NOMO-1 treated with dmso at 0.1 percent for 144 hours (cell line): Measurements from ENCODE around the gene MYOZ1.
"Not testable (repeated sequence)": the region's sequence is repeated elsewhere in the genome, so short reads cannot be mapped to it uniquely, and the experiment has no call there.

ENCODE experiments used
- DNase-seq: peaks from one replicate; lab custom pipeline; 2025; ENCODE audit not compliant: unreplicated experiment; lab: John Stamatoyannopoulos, UW

Gene MYOZ1

GRCh38 chr10:73647875-73648651 is 6.8 kb upstream of the MYOZ1 start:
- DNase-seq, result no peak

DNA sequence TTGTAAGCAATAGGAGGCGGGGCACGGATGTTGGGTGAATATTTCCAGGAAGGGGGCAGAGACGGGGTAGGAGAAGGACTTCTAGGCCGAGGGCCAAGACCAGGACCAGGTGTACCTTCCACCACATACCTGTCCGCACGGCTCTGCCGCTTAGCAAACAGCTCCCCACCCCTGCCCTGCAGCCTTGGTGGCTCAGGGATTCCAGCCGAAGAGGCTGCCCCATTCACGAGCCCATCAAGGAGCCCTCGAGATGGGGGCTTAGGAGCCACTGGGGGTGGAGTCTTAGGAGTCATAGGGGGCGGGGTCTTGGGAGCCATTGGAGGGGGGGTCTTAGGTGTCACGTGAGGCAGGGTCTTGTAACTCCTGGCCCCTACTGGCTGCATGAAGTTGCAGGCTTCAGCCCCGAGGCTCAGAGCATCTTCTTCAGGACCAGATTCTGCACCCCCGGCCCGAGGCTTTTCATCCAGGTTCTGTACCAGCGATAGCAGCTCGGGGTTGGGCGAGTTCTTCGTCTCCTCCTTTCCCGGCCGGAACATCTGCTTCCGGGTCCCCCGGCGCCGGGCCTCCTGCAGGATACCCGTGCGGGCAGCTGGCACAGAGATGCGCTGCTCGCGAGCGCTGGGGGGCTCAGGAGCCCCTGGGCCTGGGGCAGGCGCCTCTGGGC is 6.1 kb upstream of the MYOZ1 start:
- no peak for DNase-seq

DNA sequence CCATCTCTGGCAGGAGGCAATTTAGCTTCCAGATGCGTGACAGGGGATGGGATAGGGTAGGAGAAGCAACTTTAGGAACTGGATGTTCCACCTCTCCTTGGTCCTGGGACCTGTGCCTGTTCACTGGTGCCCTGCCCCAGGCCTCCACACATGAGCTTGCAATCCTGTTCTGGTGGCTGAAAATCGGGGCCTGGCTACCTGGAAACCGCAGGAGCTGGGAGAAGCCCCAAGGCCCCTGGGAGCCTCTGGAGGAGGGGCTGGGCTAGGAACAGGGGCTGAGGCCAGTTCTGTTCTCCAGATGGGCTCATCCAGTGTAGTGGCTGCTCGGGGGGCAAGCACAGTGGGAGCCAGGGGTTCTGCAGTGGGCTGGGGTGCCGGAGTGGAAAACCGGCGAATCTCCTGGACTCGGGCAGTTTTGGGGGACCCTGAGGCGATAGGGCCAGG is 5.3 kb upstream of the MYOZ1 start:
- no peak for DNase-seq

GRCh38 chr10:73645251-73645650 is 4.0 kb upstream of the MYOZ1 start:
- DNase-seq, result peak; percentile 9

DNA sequence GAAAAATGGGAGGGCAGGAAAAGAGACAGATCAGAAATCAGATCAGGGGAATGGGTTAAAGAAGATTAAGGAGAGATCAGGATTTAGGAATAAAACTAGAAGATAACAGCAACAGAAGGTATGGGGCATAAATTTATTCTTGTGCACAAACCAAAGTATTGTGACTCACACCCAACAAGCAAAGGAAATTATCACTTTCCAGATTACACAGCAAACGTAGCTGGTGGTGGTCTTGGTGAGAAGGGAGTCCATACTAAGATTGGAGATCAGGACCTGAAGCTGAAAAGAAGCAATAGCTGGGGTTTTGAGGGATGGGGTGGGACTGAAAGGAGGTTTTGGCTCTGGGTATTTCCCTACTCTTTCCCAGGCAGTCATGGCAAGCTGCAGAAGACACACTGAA is 3.5 kb upstream of the MYOZ1 start:
- DNase-seq, result no peak

- DNase-seq, result peak; percentile 9
Observed at GRCh38 chr10:73644015-73644743, 2.9 kb upstream of the MYOZ1 start.

DNA sequence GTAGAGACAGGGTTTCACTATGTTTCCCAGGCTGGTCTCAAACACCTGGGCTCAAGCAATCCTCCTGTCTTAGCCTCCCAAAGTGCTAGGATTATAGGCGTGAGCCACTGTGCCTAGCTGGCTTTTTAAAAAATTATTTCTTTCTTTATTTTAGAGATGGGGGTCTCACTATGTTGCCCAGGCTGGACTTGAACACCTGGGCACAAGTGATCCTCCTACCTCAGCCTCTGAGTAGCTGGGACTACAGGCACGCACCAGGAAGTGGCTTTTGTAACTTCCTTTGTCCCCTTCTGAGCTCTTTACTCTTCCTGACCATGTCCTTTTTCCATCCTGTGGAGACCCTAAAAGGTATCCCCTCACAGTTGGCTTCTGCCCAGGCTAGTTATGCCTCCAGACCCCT is 2.1 kb upstream of the MYOZ1 start:
- no peak for DNase-seq

GRCh38 chr10:73639286-73639685 is 2.0 kb downstream of the MYOZ1 start:
- no peak for DNase-seq

DNA sequence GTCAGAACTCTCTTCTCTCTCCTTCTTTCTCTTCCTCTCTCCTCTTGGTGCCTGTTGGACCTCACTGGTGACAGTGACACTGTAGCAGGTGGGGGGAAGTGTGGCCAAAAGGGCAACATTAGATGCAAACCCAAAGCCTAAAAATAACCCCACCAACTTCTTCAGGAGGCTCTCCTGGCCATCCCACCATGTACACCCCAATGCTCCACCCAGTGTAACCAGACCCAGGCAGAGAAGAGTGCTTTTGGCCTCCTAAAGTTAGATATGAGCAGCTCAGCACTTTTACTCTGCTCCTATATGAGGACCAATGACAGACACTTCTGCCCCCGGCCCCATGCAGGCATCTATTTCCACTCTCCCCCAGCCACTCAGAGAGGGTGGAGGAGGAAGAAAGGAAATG is 5.5 kb downstream of the MYOZ1 start:
- no peak for DNase-seq

- no peak for DNase-seq
Observed at GRCh38 chr10:73634421-73634820, 6.9 kb downstream of the MYOZ1 start.

GRCh38 chr10:73629165-73629564 is 12.1 kb downstream of the MYOZ1 start:
- no peak for DNase-seq

- DNase-seq, result no peak
Observed at GRCh38 chr10:73628405-73628804, 12.9 kb downstream of the MYOZ1 start.

- no peak for DNase-seq
Observed at GRCh38 chr10:73627300-73627699, 14.0 kb downstream of the MYOZ1 start.

- DNase-seq, result peak; percentile 93
Observed at GRCh38 chr10:73625884-73626752, 15.2 kb downstream of the MYOZ1 start.

GRCh38 chr10:73625004-73625883 is 16.0 kb downstream of the MYOZ1 start:
- DNase-seq, result no peak

DNA sequence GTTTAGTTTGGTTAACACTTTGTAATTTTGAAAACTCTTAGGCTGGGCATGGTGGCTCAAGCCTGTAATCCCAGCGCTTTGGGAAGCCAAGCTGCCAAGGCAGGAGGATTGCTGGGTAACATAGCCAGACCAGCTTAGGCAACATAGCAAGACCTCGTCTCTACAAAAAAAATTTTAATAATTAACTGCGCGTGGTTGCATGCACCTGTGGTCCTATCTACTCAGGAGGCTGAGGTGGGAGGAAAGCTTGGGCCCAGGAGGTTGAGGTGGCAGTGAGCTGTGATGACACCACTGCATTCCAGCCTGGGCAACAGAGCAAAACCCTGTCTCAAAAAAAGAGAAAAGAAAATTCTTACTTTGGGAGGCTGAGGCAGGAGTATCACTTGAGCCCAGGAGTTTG is 18.2 kb downstream of the MYOZ1 start:
- DNase-seq, result no peak

- not testable (repeated sequence) for DNase-seq
Observed at GRCh38 chr10:73620974-73621373, 20.3 kb downstream of the MYOZ1 start.

GRCh38 chr10:73617143-73617542 is 24.1 kb downstream of the MYOZ1 start:
- not testable (repeated sequence) for DNase-seq

GRCh38 chr10:73614720-73615119 is 26.6 kb downstream of the MYOZ1 start:
- DNase-seq, result no peak

- no peak for DNase-seq
Observed at GRCh38 chr10:73609116-73609515, 32.2 kb downstream of the MYOZ1 start.
